NT2/D1 (cell line): ENCODE results near the gene NACC2.

Experiments used
- DNase-seq: peaks from one replicate; pipeline ENCODE4 v3.0.0-alpha.2; 2011; ENCODE audit warnings: low read depth, low spot score
- H3K27me3 ChIP-seq: 2 replicates; pipeline ENCODE4 v1.6.0; 2011; ENCODE audit warnings: mild to moderate bottlenecking; ENCODE audit not compliant: insufficient read length, insufficient read depth
- H3K36me3 ChIP-seq: 2 replicates; pipeline ENCODE4 v1.6.1; 2011; ENCODE audit warnings: mild to moderate bottlenecking, low read length, mixed read lengths; ENCODE audit not compliant: insufficient read depth, insufficient read length
- H3K4me1 ChIP-seq: 2 replicates; pipeline ENCODE4 v1.5.1; 2011; ENCODE audit not compliant: insufficient read depth, insufficient read length
- H3K4me3 ChIP-seq: 2 replicates; pipeline ENCODE4 v1.5.1; 2011; ENCODE audit warnings: low read depth; ENCODE audit not compliant: insufficient read length
- H3K9ac ChIP-seq: 2 replicates; pipeline ENCODE4 v1.6.0; 2011; ENCODE audit warnings: low read depth; ENCODE audit not compliant: insufficient read length
- H3K9me3 ChIP-seq: 2 replicates; pipeline ENCODE4 v1.5.1; 2011; ENCODE audit warnings: mild to moderate bottlenecking, low read length; ENCODE audit not compliant: insufficient read depth
- SUZ12 ChIP-seq: IDR thresholded peaks from 2 replicates; pipeline ENCODE4 v1.6.1; 2011; ENCODE audit not compliant: insufficient read length, insufficient read depth; ENCODE audit errors: extremely low read depth
- YY1 ChIP-seq: IDR thresholded peaks from 2 replicates; pipeline ENCODE4 v1.6.1; 2011; ENCODE audit not compliant: insufficient read length, insufficient read depth
- ZNF274 ChIP-seq: IDR thresholded peaks from 2 replicates; pipeline ENCODE4 v1.6.1; 2011; ENCODE audit warnings: mild to moderate bottlenecking, low read depth, low read length

NACC2 gene

GRCh38 chr9:136098844-136099243 is 3.8 kb upstream of the NACC2 start:
- TF ChIP-seq SUZ12 (no peak), ZNF274 (no peak), YY1 (no peak)
- H3K4me3 ChIP-seq = no peak overlapping the region
- H3K4me1 ChIP-seq = peaks cover 39% of the 10 kb centered on the region
- peak overlapping the region; percentile 25 for H3K9ac ChIP-seq
- H3K36me3 ChIP-seq = no peaks in the 10 kb centered on the region
- no peaks in the 10 kb centered on the region for H3K9me3 ChIP-seq
- H3K27me3 ChIP-seq = peaks cover 10% of the 10 kb centered on the region
- no peak for DNase-seq

GRCh38 chr9:136098210-136098609 is 3.1 kb upstream of the NACC2 start:
- H3K9ac ChIP-seq = no peak overlapping the region
- H3K36me3 ChIP-seq = no peaks in the 10 kb centered on the region
- peaks cover 35% of the 10 kb centered on the region for H3K4me1 ChIP-seq
- H3K9me3 ChIP-seq = no peaks in the 10 kb centered on the region
- DNase-seq = no peak
- no peak overlapping the region for H3K4me3 ChIP-seq
- peaks cover 11% of the 10 kb centered on the region for H3K27me3 ChIP-seq
- no peak for TF ChIP-seq YY1
- no peak for TF ChIP-seq SUZ12
- no peak for TF ChIP-seq ZNF274

- TF ChIP-seq SUZ12 (no peak), YY1 (no peak), ZNF274 (no peak)
- Histone ChIP-seq H3K36me3 (peaks cover 12% of the 10 kb centered on the region), H3K4me1 (peaks cover 38% of the 10 kb centered on the region), H3K9me3 (no peaks in the 10 kb centered on the region), H3K9ac (peak overlapping the region; percentile 26), H3K4me3 (no peak overlapping the region), H3K27me3 (peaks cover 11% of the 10 kb centered on the region)
- no peak for DNase-seq
Observed at GRCh38 chr9:136096505-136097001, 1.5 kb upstream of the NACC2 start.

GRCh38 chr9:136093995-136094881 is 851 bp downstream of the NACC2 start:
- Histone ChIP-seq H3K4me3 (peak overlapping the region; percentile 65), H3K36me3 (peaks cover 12% of the 10 kb centered on the region), H3K9ac (peak overlapping the region; percentile 87), H3K4me1 (peaks cover 44% of the 10 kb centered on the region), H3K27me3 (peaks cover 11% of the 10 kb centered on the region), H3K9me3 (no peaks in the 10 kb centered on the region)
- TF ChIP-seq SUZ12 (no peak), YY1 (no peak), ZNF274 (no peak)
- DNase-seq = no peak

- DNase-seq = no peak
- Histone ChIP-seq H3K4me1 (peaks cover 46% of the 10 kb centered on the region), H3K4me3 (peak overlapping the region; percentile 65), H3K9ac (peak overlapping the region; percentile 87), H3K36me3 (peaks cover 12% of the 10 kb centered on the region), H3K27me3 (peaks cover 11% of the 10 kb centered on the region), H3K9me3 (no peaks in the 10 kb centered on the region)
- TF ChIP-seq SUZ12 (no peak), ZNF274 (no peak), YY1 (no peak)
Observed at GRCh38 chr9:136093346-136093986, 1.6 kb downstream of the NACC2 start.

GRCh38 chr9:136092741-136093140 is 2.3 kb downstream of the NACC2 start:
- peaks cover 16% of the 10 kb centered on the region for H3K36me3 ChIP-seq
- H3K9me3 ChIP-seq = no peaks in the 10 kb centered on the region
- peak overlapping the region; percentile 4 for H3K9ac ChIP-seq
- peaks cover 11% of the 10 kb centered on the region for H3K27me3 ChIP-seq
- peaks cover 54% of the 10 kb centered on the region for H3K4me1 ChIP-seq
- no peak overlapping the region for H3K4me3 ChIP-seq
- DNase-seq = no peak
- TF ChIP-seq SUZ12 = no peak

GRCh38 chr9:136092353-136092650 is 2.8 kb downstream of the NACC2 start:
- Histone ChIP-seq H3K9ac (peak overlapping the region; percentile 25), H3K4me1 (peaks cover 55% of the 10 kb centered on the region)
- no peak for TF ChIP-seq SUZ12
- no peak for TF ChIP-seq YY1
- TF ChIP-seq ZNF274 = no peak

More at GRCh38 chr9:136092353-136092650, 2.8 kb downstream of the NACC2 start:
- DNase-seq = no peak
- Histone ChIP-seq H3K27me3 (peaks cover 11% of the 10 kb centered on the region), H3K36me3 (peaks cover 16% of the 10 kb centered on the region), H3K9me3 (no peaks in the 10 kb centered on the region), H3K4me3 (no peak overlapping the region)
